ENCODE measurements around the gene BMPR1A. TPM values are rescaled to one million over a fixed set of nuclear protein-coding genes. Genes with fewer than 3 reads are reported as not detected.

The BMPR1A gene
- total and polyA plus RNA-seq, 2 experiments from 2014 or later = 14.2 to 82.5 TPM

- no peaks in the 10 kb centered on the region for H3K79me2 ChIP-seq (replicated peaks; ENCODE audit: insufficient read depth)
- peaks cover 6% of the 10 kb centered on the region; the same call in 1 of the 2 replicates for H3K4me1 ChIP-seq (ENCODE audit: insufficient read depth)
- H3F3A ChIP-seq (replicated peaks; ENCODE audit: low read depth) = no peaks in the 10 kb centered on the region
- no peak overlapping the region for H2AFZ ChIP-seq
- H3K4me2 ChIP-seq = no peak overlapping the region
- H3K4me3 Mint-ChIP-seq = no peak overlapping the region
- no peaks in the 10 kb centered on the region for H3K36me3 ChIP-seq (ENCODE audit: insufficient read depth)
- H3K4me3 ChIP-seq = no peak overlapping the region
- peaks cover 8% of the 10 kb centered on the region; the same call in 1 of the 2 replicates for H3K27me3 ChIP-seq (ENCODE audit: insufficient read depth)
- peaks cover 3% of the 10 kb centered on the region; the same call in 2 of the 3 replicates for H3K9me3 Mint-ChIP-seq
- 0 out of 3 replicates have a peak, but pooled peaks cover 5% of the 10 kb centered on the region for H3K36me3 Mint-ChIP-seq (ENCODE audit: low read depth)
- no peak overlapping the region for H3K27ac Mint-ChIP-seq
- peaks cover 30% of the 10 kb centered on the region for H3K27me3 Mint-ChIP-seq (ENCODE audit: insufficient read depth, low read depth, poor library complexity)
- H3K27ac ChIP-seq (ENCODE audit: low read depth) = no peak overlapping the region
- H3K9me2 ChIP-seq (ENCODE audit: insufficient read depth) = no peaks in the 10 kb centered on the region
- no peak for DNase-seq (ENCODE audit: low spot score)
- peaks cover 15% of the 10 kb centered on the region for H3K4me1 Mint-ChIP-seq
- no peaks in the 10 kb centered on the region for H4K20me1 ChIP-seq (replicated peaks; ENCODE audit: insufficient read depth)
- ATAC-seq = no peak
- TF ChIP-seq CTCF (conservative IDR thresholded peaks at IDR 0.05; ENCODE audit: low read depth in 2 of 2) (no peak), ZNF462 (CRISPR knock-in tag; IDR thresholded peaks at IDR 0.05) (no peak), EZH2phosphoT487 (IDR thresholded peaks at IDR 0.05; ENCODE audit: unreplicated experiment) (no peak), ZNF114 (CRISPR knock-in tag; IDR thresholded peaks at IDR 0.05) (no peak), JUNB (IDR thresholded peaks at IDR 0.05; ENCODE audit: unreplicated experiment) (no peak), ETS1 (IDR thresholded peaks at IDR 0.05) (no peak)
Observed at GRCh38 chr10:86944031-86944419, 187.6 kb downstream of the BMPR1A start.
